Islet of Langerhans (tissue), 1 donor: ENCODE data around the gene CDK5RAP2.
"Not testable (repeated sequence)": the region's sequence is repeated elsewhere in the genome, so short reads cannot be mapped to it uniquely, and the experiment has no call there.

Source experiments
- FAIRE-seq: peaks from one replicate; lab custom pipeline; 2011; peaks lifted over from hg19 to GRCh38; lab: Jason Lieb, UNC

Gene CDK5RAP2

DNA sequence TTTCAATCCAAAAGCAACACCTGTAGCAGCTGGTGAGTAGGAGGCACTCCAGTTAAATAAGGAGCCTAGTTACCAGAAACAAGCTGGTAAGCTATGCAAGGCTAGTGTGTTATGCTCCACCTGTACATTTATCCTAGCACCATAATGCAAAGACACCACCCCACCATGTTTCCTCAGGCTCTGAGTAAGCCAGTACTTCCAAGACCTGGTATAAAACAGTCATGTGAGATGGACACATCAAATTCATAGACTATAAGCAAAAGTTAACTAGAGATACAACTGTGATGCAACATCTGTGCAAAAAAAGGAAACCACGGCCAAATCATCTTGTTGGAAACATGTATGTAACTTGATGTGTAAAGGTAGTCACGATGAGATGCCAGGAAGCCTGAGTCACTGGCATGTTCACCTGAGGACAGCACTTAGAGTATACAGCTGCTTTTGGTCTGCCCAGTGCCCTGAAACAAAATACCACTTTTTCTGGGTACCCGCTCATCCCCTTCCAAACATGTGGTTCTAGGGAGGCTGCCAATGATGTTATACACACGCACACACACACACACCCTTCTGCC, 66.1 kb downstream of the CDK5RAP2 start:
- no peak for FAIRE-seq

DNA sequence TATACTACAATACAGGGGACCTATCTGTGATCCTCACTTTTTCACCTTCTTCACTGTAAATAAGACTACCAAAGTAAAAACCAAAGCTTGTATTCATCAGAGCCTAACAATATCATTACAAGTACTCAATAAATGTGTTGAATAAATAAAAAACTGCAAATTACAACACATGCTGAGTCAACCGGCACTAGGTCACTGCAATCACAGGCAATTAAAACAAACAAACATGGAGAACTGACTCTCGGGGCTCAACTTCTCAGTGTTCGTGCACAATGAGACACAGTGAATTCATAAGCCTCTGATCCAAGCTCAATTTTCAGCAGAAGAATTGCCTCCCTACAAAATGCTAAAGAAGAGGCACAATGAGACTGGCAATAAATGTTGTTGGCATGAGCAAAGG, 69.2 kb downstream of the CDK5RAP2 start:
- FAIRE-seq: no peak

DNA sequence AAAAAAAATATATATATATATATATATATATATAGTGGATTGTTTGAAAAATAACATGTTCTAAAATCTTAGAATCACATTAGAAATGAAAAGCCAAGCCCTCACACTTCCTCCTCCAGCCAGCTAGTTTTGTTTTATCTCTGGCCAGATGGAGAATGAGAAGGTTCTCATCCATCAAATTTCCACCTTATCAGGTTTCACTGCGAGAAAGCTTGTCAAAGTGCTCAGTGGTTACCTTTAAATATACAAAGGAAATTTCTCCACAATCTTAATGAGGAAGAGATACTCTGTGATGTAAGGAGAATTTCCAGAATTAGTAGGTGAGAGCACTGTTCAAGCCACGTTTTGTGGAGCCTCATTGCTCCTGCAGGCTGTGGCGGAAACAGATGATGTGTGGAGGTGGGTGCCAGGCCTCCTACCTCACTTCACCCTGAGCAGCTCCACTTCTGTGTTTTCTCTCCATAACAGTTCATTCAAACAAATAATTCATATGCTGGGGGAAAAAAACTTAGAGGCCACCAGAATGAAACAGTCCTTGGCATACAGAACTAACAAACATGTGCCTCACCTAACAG, 71.9 kb downstream of the CDK5RAP2 start:
- FAIRE-seq: no peak

DNA sequence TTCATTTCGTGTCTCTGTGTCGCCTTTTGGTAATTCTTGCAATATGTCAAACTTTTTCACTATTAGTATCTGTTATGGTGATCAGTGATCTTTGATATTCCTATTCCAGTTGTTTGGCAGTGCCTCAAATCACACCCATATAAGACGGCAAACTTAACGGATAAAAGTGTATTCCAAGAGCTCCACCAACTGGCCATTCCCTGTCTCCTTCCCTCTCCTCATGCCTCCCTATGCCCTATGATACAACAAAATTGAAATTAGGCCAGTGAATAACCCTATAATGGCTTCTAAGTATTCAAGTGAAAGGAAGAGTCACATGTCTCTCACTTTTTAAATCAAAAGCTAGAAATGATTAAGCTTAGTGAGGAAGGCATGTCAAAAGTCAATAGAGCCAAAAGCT, 74.8 kb downstream of the CDK5RAP2 start:
- FAIRE-seq: no peak

DNA sequence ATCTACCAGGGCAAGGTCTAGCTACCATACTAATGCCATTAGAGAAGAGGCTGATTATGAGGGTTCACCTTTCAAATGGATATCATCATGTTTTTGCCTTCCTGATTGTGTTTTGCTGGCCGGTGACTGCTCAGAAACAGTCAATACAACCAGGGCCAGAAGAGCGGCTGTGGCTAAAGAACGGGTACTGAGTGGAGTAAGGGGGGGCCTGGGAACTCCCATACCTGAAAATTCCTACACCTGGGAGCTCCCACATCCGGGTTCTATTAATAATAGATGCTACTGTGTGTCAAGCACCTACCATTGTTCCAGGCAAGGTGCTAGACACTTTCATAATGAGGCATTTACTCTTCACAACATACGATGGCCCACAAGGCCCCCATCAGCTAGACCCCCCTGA, 79.2 kb downstream of the CDK5RAP2 start:
- FAIRE-seq: no peak

DNA sequence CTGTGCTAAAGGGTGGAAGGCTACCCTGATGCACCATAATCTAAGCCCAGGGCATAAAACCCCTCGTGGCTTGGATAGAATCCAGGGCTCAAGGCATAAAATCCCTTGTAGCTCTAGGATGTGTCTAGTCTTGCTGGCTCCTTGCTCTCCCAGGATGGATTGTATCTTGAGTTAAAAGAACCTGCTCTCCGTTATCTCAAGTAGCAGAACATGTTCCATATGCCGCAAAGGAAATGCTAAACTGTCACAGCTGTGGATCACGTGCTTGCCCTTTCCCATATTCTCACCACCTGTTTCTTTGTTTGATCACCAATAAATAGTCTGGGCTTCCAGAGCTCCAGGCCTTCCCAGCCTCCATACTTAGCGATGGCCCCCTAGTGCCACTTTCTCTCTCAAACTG, 82.1 kb downstream of the CDK5RAP2 start:
- not testable (repeated sequence) for FAIRE-seq

DNA sequence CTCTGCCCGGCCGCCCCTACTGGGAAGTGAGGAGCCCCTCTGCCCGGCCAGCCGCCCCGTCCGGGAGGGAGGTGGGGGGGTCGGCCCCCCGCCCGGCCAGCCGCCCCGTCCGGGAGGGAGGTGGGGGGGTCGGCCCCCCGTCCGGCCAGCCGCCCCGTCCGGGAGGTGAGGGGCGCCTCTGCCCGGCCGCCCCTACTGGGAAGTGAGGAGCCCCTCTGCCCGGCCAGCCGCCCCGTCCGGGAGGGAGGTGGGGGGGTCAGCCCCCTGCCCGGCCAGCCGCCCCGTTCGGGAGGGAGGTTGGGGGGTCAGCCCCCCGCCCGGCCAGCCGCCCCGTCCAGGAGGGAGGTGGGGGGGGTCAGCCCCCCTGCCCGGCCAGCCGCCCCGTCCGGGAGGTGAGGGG, 83.5 kb downstream of the CDK5RAP2 start:
- FAIRE-seq: not testable (repeated sequence)

DNA sequence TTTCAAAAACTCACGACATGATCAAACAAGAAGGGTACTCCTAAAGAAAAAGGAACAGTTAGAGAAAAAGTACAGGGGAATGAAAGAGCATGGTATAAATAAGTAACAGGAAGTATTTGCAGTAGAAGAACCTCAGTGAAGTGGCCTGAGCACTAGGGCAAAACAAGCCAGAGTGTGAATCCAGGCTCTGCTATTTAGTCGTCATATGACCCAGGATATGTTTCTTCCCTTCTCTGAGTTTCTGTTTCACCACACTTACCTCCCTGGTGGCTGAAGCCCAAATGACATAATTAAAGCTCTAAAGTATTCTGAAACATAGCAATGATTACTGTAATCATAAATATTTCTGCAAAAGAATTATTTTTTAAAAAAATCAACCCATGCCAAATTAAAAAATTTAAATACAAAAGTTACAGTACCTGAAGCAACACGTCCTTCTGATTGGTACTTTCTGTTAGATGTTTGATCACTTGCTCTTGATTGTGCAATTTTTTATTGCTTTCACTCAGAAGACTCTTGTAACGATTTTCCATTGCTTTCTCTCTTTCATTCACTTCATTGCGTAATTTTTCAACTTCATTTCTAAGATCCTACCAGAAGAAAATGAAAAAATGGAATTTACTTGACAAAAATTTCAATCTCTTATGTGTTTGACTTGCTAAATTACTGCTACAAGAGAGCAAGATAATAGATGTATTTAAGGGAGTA, 88.9 kb downstream of the CDK5RAP2 start:
- FAIRE-seq: no peak

DNA sequence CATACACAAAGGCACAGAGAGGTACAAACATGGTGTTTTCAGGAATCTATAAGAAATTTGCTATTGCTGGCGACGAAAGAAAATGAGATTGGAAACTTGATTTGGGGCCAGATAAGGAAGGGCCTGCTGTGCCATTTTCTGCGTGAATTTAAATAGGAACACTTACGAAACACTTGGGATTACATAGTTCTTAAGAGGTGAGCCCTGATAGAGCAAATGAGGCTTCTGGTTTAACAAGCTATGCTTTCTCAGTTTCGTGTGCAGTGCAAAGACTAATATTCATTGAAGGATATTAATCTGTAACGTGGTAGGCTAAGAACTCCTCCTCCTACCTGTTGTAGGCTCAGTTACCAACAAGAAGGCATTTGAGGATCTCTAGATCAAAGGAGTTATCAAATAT, 93.1 kb downstream of the CDK5RAP2 start:
- no peak for FAIRE-seq

DNA sequence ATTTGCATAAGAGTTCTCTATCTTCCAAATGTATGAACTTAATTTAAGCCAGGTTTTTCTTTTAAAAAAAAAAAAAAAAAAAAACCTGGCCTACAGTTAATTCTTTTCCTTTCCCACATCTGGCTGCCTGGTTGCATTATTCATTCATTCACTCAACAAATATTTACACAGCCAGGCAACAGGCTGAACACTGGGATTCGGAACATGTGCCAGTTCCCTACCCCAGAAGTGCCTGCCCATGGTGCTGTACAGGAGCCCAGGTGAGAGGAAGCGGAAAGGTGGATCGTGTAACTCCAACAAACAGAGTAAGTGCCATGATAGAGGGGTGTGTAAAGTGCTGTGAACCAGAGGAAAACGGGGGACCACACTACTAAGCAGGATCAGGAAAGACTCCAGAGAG, 93.6 kb downstream of the CDK5RAP2 start:
- FAIRE-seq: no peak

DNA sequence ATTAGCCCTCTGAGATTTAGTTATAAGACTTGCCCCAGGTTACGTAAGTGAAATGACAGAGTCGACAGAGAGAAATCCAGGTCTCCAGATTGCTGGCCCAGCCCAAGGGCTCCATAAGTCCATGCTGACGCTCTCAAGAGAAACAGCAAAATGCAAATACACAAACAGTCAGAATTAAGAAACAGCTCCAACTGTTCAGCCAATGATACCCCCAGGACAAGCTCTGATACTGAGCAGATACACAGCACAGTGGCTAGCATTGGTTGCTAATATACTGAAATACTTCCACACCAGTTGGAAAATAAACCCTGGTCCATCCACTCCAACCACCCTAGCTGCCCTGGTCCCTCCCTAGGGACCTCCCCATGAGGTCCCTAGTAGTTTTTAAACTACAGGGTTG, 94.2 kb downstream of the CDK5RAP2 start:
- no peak for FAIRE-seq

DNA sequence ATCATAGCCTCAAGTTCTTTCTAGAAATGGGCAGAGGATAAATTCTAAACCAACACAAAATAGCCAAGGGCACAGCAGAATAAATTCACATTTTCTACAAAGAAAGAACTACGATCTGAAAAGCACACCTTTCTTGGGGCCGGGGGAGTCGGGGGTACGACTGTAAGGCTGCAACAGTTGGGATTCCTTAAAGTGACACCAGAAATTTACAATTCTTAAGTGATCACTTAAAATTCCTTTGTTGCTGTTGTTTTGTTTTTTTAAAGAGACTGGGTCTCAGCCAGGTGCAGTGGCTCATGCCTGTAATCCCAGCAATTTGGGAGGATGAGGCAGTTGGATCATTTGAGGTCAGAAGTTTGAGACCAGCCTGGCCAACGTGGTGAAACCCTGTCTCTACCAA, 95.8 kb downstream of the CDK5RAP2 start:
- no peak for FAIRE-seq

DNA sequence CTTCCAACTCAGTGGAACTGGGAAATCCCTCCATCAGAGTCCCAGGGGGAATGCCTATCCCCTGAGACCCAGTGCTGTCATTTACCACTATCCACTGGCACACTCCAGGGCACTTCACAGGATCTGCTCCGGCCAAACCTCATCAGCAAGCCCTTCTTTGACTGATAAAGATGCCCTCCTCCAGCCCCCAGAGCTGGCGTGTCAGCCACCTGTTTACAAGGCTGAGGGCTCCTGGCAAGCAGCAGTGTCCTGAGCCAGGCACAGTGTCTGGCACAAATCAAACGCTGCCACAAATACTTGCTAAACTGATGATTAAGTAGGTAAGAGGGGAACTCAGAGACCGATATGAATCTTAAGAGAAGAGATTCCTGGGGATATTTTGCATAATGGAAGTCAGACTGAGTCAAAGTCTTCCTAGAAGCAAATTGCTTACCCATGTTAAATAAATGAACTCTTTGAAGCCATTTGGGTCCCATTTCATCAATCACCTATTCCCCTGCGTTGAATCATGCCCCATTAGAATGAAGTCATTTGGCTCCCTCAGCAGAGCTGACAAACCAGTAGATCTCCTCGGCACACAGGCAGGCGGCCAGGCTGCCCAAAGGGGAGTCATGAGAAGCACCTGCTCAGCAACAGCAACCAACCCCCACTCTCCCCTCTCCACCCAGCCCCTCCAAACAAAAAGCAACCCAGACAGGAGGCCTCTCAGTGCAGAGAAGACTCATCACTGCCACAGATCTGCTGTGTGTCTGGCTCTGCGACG, 97.4 kb downstream of the CDK5RAP2 start:
- FAIRE-seq: no peak

DNA sequence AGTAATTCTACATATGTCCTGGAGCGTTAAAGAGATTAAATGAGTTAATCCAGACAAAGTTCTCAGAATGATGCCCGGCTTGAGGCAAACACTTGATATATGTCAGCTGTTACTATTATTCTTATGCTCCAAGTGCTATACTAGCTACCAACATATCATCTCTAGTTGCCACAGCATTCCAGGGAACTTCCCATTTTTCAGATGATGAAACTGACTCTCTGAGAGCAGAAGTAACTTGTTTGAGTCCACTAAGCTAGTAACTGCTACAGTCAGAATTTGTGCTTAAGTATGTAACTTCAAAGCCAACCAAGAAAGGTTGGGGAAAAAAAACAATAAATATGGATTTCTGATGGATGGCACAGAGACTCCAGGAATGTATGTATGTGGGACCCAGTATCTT, 98.1 kb downstream of the CDK5RAP2 start:
- FAIRE-seq: no peak

DNA sequence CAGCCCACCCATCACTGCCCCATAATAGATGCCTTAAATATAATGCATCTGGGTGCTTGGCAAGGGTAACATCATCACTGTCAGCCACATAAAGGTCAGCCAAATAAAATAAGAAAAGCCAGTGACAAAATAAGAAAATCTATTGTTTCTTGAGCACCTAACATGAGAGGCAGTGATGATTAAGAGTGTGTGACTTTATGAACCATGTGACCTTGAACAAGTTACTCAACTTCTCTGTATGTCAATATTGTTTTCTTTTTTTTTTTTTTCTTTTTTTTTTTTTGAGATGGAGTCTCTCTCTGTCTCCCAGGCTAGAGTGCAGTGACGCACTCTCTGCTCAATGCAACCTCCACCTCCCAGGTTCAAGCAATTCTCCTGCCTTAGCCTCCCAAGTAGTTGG, 98.7 kb downstream of the CDK5RAP2 start:
- no peak for FAIRE-seq

DNA sequence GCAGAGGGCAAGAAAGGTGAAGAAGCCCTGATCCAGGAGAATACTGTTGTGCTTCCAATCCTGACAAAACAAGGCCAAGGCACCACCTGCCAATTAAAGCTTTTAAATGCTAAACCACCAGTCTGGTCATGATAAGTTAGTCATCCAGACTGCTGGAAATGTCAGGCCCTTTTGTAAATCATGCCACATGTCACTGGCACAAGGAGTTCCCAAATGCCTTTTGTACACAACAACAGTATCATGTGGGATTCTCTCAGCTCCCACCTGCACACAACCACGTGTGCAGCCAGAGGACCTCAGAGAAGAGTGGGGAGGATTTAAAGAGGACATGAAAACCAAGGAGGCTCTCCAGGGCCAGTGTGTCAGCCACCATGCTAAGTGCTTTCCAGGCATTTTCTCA, 99.3 kb downstream of the CDK5RAP2 start:
- FAIRE-seq: no peak

DNA sequence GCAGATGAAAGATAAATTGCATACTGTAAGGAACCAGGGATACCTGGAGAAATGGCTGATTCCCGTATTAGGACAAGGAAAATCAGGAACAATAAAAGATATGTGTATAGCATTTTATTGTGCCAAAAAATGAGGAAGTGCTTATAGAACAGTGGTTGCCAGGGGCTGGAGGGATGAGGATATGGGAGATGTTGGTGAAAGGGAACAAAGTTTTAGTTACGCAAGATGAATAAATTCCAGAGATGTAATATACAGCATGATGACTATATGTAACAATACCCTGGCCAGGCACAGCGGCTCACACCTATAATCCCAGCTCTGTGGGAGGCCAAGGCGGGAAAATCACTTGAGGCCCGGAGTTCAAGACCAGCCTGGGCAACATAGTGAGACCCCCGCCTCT, 101.8 kb downstream of the CDK5RAP2 start:
- no peak for FAIRE-seq

DNA sequence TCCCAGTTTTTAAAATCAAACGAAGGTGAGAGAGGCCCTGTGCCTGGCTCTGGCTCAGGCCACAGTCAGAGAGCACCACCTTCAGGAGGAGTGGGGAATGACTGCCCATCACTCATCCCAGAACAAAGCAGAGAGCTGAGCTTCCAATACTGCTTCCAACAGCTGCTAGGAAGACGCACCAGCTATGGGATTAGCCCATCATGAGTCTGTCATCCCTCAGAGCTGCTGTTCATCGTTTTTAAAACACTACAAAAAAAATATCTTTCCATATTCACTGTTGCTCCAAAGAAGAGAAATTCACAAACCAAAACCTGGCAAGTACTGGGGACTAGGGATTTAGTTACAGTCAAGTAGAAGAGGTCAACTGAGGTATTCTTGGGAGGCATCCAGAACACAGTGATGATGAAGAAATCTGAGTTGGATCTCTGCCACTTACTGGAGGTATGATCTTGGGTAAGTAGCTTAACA, 102.4 kb downstream of the CDK5RAP2 start:
- no peak for FAIRE-seq

DNA sequence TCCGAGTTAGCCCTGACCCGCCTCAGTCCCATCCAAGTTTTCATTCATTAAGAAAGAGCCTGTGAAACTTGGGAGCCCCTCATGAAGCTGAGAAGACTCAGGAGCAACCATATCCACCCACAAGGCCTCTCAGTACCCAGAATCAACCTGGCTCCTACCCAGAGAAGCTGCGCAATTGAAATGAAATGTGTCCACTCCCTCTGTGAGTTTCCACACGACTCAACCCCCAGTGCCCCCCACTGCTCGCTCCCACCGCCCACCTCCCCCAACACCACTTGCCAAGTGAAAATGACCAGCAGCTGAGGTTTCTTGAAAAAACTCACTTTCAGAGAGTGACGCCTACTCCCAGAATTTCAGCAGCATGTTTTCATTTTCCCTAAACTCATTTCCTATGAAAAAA, 104.6 kb downstream of the CDK5RAP2 start:
- FAIRE-seq: no peak

DNA sequence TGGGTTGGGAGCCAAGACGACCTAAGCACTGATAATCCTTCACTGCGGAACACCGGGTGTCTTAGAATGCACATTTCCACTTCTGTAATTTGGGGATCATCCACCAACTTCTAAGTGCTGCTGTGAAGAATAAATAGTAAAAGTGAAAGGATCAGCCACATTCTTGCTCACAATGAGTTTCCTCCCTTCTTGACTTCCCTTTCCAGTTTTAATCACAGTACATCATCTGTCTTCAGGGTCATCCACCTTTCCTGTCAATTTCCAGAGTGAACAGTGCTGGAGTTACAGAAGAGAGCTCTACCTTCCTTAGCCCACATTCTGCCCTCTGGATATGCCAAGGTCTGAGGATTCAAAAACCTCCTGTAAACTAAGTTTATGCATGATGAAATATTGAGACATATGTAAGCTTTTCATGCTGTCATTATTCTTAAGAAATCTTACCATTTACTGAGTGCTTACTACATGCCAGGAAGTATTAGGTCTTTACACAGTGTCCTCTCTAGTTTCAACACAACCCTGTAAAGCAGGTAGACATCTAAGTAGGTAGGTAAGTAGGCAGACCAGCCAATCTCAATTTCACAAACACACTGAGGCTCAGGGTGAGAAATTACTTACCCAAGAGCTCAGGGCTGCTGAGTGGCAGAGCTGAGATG, 105.2 kb downstream of the CDK5RAP2 start:
- FAIRE-seq: no peak

DNA sequence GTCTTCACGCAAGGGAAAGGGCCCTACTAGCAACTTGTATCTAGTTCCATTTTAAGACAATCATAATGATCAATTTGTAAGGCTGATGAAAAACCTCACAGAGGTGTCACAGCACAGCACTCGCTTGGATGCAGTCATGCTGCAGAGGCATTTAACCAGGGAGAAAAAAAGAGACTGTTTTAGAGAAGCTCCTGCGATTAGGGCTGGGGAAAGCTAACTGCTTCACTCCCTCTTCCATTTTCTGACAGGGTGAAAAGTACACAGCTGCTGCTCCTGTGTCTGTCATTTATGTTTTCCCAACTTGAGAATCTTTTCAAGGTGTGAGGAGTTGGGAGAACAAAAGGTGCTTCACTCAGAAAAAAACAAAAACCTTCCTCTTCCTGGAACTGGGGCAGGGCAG, 106.4 kb downstream of the CDK5RAP2 start:
- no peak for FAIRE-seq

DNA sequence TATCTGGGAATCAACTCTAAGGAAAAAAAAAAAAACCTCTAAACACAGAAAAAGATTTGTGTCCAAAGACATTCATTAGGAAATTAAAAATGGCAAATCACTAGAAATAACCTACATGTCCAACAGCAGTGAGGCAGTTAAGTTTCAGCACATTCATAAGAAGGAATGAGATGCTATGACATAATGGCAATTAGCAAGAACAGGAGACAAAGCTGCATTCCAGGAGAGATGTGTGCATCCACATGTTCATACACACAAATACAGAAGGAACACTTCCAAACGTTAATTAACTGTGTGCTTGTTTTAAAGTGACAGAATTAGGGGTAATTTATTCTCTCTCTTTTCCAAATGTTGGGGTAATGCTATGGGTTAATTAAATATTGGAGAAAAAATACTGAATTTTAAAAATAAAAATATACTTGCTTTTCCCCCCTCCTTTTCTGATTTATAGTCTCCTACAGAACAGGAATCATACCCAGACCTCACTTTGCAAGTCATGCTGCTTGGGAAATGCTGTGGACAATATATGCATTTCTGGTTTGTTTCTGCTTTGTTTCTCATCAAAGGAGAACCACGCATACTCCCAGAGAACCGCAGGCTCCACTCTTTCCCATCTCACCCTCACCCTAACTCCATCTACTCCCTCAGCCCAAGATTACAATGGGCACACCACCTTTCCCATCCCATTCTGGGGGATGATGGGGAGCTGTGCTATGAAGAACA, 114.1 kb downstream of the CDK5RAP2 start:
- FAIRE-seq: no peak
